ENCODE results near the gene SLC25A22.

The SLC25A22 gene

DNA sequence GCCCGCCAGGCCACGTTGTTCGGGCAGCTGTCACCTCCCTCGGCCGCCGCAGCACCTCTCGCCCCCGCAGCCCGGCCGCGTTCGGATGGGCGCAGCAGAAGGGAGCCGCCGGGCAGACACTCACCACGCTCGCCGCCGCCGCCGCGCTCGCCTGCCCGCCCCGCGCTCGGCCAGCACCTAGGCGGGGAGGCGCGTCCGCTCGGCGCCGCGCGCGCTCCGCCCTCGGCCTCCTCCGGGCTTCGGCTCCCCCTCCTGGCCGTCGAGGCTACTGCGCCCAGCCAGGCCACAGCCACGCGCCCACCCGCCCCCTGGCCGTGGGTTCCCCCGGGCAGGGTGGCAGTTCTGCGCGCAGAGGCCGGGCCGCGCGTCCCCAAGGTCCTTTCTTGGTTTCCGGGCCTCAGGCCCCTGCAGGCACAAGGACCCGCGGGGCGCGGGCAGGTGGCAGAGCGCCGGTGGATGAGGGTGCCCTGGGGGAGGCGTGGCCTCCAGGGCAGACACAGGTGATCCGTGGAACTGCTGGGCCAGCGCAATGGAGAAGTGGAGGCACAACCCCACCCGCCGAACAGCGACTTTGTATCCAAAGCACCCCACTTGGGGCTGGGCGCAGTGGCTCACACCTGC is at the start of gene SLC25A22:
SLC25A22 (minus strand) TSS at position 189 of the 621 bp plus-strand sequence. CDS start 3,275 bp downstream, outside the sequence.
- in situ Hi-C loops (cut with HindIII; ENCODE audit: low sequenced_read_pairs), result no loop called here

DNA sequence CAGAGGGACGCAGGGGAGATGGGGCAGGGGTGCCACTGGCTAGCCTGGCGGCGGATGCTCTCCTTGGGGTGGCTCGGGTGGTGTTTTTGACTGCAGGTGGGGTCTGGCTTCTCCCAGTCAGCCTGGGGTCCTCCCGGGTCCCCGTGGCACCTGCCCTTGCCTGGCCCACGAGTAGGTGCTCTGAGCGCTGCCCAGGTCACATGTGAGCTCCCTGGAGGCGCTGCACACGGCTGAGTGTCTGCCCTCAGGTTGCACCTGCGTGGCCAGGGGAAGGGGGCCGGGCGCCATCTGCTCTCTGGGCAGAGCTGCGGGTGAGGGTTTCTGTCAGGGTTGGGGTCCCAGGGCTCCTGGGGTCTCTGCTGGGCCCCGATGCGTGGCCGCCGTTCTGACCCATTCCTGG is 49.8 kb upstream of the SLC25A22 start:
- in situ Hi-C loops (cut with HindIII; ENCODE audit: low sequenced_read_pairs), result no loop called here

DNA sequence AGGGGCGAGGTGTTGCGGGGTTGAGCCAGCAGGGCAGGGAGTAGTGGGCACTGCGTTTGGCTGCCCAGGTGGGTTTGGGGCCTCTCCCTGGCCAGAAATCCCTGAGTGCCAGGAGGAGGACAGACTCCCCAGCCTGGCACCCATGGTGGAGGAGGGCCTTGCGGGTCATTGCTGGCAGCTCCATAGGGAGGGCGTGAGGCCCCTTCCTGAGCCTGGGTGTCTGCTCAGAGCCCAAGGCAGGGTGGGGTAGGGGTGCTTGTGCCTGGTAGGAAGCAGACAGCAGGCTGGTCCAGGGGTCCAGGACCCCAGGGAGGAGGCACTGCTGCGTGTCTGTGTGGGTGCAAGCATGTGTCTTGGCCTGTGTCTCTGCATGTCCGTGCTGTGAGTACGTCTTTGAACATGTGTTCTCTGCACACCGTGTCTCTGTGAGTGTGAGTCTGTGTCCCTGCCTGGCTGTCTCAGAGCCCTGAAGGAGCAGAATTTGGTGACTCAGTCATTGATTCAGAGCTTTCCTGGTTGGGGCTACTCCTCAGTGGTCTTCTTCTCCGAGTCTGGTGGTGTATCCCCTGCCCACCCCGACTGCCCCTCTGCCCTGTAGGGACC is 48.5 kb upstream of the SLC25A22 start:
- in situ Hi-C loops (cut with HindIII; ENCODE audit: low sequenced_read_pairs), result no loop called here

DNA sequence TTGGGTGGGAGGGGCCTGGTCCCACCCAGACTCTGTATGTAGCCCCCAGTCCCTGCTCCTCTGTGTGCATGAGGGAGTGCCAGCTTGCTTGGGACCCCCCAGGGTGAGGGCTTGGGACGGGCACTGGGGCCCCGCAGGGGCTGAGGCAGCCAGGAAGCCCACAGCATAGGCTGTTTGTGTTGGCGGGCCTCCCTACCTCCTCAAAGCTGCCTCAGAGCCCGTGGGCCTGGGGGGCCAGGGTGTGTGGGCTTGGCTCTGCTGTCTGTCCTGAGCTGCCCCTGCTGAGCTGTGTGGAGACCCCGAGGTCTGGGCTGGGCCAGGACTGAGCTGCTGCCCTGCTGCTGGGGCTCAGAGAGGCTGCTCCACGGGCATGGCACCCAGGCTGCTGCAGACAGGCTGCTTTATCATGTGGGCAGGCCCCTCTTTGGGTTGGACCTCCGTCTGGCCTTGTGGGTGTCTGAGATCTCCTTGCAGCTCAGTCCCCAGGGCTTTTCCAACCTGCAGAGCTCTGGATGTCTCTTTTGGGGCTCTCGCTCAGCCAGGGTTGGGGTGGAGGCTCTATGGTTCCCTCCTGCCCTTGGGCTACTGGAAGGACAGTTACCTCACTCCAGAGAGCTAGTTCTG is 47.9 kb upstream of the SLC25A22 start:
- in situ Hi-C loops (cut with HindIII; ENCODE audit: low sequenced_read_pairs), result no loop called here

DNA sequence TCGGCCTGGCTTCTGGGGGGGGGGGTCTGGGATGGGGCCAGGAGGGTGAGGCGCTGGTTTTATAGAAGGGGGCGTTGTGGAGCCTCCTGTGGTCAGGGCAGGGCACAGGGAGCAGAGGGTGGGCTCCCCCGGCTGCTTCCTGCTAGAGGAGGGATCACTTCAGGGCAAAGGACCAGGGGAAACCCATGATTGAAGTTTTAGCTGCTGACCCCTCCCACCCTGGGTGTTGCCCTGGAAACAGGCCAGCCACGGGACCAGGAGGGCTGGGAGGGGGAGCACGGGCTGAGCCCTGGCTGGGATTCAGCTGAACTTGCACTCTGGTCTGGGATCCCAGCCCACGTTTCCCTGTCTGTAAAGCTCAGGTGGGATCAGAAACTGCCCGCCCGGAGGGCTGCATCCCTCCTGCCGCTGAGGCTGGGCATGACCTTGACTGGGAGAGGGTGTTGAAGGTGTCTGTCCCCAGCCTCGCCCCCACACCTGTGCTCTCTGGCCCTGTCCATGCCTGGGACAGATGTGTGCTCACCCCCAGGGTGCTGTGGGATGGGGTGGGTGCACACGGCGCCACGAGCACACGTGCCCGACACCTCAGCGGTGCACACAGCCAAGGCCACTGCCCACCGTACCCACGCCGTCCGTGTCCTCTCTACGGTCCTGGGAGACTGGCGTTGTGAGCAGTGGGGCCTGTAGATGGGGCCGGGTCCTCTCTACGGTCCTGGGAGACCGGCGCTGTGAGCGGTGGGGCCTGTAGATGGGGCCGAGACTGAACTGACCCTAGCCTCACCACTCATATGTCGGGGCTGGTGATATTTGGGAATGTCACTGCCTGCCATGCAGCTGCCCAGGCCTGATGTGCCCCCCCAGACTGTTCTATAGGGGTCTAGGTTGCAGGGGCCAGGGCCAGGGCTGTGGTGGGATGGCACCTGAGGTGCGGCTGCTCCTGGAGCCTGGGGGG is 46.9 kb upstream of the SLC25A22 start:
- in situ Hi-C loops (cut with HindIII; ENCODE audit: low sequenced_read_pairs), result no loop called here

DNA sequence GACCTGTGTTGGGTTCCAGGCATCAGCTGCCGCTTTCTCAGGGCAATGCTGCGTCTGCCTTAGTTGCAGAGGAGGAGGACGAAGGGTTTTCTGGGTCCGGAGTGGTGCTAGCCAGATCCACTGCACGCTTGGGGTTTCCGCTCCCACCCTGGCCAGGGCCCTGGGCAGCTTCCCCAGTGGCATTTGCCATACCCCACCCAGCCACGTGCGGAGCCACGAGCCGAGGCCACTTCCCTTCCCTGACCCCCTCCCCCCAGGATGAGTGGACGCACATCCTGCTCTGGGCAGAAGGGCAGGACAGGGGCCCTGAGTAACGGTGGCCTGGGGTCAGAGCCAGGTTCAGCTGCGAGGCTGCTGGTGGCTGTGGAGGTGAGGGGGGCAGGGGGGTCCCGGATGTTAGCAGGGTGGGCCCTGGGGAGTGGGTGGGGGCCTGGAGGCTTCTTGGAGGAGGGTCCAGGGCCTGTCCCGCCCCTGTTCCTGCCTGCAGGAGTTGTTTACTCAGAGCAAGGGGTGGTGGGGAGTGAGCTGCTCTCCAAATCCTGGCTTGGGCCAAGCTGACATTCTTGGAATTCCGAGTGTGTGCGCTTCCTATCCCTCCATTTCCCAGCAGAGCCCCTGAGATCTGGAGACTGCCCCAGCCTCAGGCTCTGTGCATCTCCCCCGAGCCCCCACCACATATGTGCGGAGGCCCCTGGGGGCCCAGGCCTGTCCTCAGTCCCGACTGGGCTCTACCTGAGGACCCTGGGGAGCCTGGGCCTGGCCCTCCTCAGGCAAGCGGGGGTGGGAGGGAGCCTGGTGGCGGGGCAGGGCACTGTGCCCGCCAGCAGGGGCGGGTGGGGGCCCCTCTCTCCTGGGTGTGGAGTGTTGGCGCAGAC is 46.0 kb upstream of the SLC25A22 start:
- in situ Hi-C loops (cut with HindIII; ENCODE audit: low sequenced_read_pairs), result no loop called here

DNA sequence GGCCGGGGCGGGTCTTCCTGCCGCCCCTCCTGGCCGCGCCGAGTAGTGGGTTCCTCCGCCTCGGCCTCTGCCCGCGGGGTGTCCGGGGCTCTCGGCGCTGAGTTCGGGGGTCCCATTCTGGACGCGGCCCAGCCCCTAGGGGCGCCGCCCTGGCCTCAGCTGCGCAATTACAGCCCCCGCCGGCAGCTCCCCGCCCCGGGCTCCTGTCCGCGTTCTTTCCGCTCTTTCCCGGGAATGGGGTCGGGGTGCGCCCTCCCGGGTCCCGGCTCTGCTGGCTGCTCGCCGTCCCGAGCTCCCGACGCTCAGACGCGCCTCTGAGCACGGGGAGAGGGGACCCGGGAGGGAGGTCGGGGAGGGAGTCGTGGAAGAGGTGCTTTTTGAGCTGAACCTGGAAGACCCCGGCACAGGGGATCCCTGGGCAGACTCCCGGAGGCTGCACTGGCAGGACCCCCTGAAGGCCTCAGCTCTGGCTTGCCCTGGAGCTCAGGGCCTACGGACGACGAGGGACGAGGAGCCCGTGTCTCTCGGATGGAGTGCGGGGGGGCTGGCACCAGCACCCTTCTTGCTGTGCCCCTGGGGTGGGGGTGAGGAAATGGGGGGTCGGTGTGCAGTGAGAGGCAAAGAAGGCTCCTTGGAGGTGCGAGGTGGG is 45.1 kb upstream of the SLC25A22 start:
- in situ Hi-C loops (cut with HindIII; ENCODE audit: low sequenced_read_pairs), result no loop called here

DNA sequence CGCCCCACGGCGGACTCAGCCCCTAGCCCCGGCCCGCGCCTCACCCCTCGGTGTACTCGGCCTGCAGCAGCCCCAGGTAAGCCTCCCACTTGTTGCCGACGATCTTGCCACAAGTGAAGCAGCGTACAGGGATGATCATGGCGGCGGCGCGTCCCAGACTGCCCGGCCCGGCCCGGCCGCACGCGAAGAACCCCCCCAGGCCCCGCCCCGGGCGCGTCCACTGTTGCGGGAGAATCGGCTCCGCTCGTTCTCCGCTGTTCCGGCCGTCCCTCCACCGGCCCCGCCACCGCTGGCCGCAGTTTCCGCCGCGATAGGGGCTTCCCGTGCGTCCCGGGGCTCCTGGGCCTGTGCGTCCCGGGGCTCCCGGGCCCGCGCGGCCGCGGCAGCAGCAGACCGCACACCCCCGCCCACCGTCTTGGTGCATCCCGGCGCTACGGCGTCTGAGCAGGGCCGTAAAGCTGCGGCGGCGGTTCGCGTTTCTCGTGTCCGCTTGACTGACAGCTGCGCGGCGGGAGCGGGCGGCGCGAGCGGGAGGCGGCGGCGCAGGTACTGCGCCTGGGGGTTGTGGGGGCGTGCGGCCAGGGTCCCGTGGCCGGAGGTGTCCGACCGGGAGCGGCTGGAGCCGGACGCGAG is 44.4 kb upstream of the SLC25A22 start, which contains the start of the genes POLR2L and TSPAN4:
POLR2L (minus strand) TSS at position 160 of the 633 bp plus-strand sequence; CDS start at position 139, 21 bp downstream.
TSPAN4 (plus strand) TSS at position 483 of the 633 bp plus-strand sequence. CDS start 7,453 bp downstream, outside the sequence.
- in situ Hi-C loops (cut with HindIII; ENCODE audit: low sequenced_read_pairs), result no loop called here

DNA sequence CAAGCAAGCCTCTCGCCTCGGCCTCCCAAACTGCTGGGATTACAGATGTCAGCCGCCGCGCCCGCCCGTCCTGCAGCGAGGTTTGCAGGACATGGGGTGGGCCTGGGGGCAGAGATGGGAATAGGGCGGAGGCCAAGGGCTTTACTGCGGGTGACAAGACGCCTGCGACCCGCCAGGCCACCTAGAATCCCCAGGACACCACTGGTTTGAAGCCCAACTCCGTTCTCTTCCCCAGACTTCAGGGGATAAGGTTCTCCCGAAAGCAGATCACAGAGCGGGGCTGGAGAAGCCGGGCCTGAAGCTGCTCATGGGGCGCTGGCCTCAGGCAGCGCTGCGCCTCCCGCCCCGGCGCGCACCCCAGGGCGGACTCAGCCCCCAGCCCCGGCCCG is 43.9 kb upstream of the SLC25A22 start:
- in situ Hi-C loops (cut with HindIII; ENCODE audit: low sequenced_read_pairs), result no loop called here

DNA sequence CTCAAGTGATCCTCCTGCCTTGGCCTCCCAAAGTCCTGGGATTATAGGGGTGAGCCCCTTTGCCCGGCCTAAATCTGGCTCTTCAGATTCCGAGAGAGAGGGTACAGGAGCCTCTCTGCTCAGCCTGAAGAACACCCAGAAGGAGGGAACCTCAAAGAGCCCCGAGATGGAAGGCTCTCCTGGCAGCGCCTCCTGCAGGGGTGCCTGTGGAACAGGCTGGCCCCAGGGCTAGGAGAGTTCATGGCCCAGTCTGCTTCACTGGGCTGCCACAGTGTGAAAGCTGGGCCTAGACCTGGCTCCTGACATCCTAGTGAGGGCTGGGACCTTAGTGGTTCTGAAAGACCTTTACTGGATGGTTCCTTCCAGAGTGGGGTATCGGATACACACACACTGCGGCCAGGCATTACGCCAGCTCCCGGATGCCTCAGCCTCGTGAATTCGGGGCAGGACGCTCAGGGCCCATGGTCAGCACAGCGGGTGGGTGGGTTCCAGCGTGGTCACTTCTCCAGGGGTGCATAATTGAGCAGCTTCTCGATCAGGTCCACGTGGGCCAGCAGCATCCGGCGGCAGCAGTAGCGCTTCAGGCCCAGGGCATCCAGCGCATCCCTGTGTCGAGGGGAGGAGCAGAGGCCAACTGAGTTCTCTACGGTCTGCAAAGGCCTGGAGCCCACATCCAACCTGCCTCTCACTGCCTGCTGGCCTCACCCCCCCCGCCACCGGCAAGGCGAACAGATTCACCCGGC is 42.0 kb upstream of the SLC25A22 start:
- in situ Hi-C loops (cut with HindIII; ENCODE audit: low sequenced_read_pairs), result no loop called here

DNA sequence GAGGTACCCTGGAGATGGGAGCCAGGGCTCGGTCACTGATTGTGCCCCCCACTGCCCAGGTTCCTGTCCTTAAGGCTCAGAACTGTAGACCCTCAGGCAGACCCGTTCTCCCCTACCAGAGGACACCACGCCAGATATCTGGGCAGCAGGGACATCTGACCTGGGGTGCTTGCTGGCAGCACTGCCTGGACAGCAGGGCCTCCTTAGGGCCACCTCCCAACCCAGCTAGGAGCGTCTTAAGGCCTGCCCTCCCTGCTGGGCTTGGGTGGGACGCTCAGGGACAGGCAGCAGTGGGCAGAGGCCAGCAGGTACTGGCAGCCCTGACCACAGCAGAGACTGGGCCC is 41.2 kb upstream of the SLC25A22 start:
- in situ Hi-C loops (cut with HindIII; ENCODE audit: low sequenced_read_pairs), result no loop called here

DNA sequence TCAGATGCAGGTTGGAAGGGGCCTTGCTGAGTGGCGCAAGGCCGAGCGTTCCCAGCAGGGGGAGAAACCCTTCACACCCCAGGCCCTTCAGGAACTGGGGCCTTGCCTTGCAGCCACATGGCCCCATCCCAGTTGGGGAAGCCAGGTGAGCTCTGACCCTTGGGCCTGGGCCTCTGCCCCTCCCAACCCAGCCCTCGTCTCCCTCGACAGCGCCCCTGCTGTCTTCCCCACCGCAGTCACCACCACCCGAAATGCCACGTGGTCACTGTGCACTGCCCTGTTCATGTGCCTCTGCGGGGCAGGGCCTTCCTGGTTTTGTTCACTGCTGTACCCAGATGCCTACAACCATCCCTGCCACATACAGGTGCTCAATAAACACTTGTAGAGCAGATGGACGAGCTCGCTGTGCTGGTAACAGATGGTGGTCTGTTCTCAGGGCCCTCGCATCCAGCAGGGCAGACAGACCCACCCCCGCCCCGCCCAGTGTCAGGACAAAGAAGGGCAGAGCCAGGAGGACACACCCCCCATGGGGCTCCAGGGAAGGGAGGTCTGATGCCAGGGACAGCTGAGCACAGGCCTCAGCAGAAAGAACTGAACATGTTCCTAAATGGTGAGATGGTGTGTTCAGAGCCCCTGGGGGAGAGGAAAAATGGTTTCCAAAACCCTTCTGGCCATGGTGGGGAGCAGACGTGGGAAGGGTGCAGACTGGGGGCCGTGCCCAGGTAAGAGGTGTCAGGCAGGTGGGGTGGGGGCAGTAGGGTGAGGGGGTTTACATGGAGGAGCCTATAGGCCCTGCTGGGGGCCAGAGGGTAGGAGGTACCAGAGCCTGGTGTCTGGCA is 40.6 kb upstream of the SLC25A22 start:
- in situ Hi-C loops (cut with HindIII; ENCODE audit: low sequenced_read_pairs), result no loop called here

DNA sequence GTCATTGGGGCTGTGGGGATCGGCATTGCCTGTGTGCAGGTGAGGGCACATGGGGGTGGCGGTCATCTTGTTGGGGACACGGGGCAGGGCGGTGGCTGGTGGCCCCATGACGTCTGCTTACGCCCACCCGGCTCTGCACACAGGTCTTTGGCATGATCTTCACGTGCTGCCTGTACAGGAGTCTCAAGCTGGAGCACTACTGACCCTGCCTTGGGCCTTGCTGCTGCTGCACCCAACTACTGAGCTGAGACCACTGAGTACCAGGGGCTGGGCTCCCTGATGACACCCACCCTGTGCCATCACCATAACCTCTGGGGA is 39.9 kb upstream of the SLC25A22 start:
- in situ Hi-C loops (cut with HindIII; ENCODE audit: low sequenced_read_pairs), result no loop called here

DNA sequence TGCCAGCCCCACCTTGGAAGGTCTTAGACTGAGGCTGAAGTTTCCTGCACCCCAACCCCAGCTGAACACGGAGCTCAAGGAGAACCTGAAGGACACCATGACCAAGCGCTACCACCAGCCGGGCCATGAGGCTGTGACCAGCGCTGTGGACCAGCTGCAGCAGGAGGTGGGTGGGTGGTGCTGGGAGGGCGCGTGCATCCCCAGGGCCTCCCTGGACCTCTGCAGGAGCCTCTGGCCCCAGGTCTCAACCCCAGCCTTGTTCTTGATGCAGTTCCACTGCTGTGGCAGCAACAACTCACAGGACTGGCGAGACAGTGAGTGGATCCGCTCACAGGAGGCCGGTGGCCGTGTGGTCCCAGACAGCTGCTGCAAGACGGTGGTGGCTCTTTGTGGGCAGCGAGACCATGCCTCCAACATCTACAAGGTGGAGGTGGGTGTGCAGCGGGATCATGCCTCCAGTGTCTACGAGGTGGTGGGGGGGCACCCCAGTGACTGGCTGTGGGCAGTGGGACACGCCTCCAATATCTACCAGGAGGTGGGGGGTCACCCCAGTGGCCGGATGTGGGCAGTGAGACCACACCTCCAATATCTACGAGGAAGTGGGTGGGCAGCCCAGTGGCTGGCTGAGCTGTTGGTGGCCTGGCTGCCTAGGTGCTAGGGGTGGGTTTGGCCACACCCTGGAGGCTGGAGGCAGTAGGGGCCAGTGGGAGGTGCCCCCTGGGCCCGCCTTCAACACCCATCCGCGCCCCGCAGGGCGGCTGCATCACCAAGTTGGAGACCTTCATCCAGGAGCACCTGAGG is 39.3 kb upstream of the SLC25A22 start:
- in situ Hi-C loops (cut with HindIII; ENCODE audit: low sequenced_read_pairs), result no loop called here

DNA sequence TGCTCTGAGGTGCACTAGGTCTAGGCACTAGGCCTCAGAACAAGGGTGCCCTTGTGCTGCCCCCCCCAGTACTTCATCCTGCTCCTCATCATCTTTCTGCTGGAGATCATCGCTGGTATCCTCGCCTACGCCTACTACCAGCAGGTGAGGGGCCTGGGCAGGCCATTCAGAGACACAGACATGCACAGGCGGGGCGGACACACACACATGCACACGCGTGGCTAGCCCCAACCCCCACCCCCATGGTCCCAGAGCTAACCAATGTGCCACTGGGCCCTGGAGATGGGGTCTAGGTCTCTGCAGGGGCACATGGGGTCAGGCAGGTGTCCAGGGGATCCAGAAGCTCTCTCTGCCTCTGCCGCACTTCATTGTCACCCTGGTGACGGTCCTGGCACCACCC is 38.6 kb upstream of the SLC25A22 start:
- in situ Hi-C loops (cut with HindIII; ENCODE audit: low sequenced_read_pairs), result no loop called here

DNA sequence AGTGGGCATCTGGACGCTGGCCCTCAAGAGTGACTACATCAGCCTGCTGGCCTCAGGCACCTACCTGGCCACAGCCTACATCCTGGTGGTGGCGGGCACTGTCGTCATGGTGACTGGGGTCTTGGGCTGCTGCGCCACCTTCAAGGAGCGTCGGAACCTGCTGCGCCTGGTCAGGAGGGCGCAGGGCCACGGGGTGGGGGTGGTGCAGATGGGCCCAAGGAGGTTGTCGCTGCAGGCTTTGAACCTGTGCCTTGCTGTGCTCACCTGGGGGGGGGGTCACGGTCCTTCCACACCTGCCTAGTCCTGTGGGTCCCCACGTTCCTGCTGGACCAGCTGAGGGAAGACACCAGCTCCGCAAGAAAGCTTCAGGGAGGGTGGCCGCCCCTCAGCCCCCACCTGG is 38.2 kb upstream of the SLC25A22 start:
- in situ Hi-C loops (cut with HindIII; ENCODE audit: low sequenced_read_pairs), result no loop called here

Data from DLD1 (cell line).